Naive B cell (primary cell): ENCODE results near the gene FAM83G. TPM values are rescaled to one million over a fixed set of nuclear protein-coding genes. Genes with fewer than 3 reads are reported as not detected.
A peak's percentile ranks its signal among the peaks of the same experiment; 100 is the strongest.
"Not testable (repeated sequence)": the region's sequence is repeated elsewhere in the genome, so short reads cannot be mapped to it uniquely, and the experiment has no call there.

ENCODE experiments used
- ATAC-seq, 2 donors: fragments of 150-1000 bp; cut with Tn5 transposase; 2 replicates each; pipeline ENCODE4 v1.10.0; 2021; ENCODE audit warnings: low read depth in 2 of 2, mild to moderate bottlenecking in 2 of 2, moderate library complexity in 2 of 2
- DNase-seq: peaks from one replicate; pipeline ENCODE4 v3.0.0; 2022
- H3K27ac Mint-ChIP-seq, 6 donors: one replicate each; pipeline ENCODE4 v1.8.0; 2020 to 2022; ENCODE audit warnings: mild to moderate bottlenecking in 6 of 6, mixed read lengths in 6 of 6, moderate library complexity in 5 of 6, inconsistent platforms in 2 of 6
- H3K27me3 Mint-ChIP-seq, 3 donors: one replicate each; pipeline ENCODE4 v1.8.0; 2021 to 2022; ENCODE audit warnings: mixed read lengths in 3 of 3, mild to moderate bottlenecking in 1 of 3
- H3K36me3 Mint-ChIP-seq, 2 donors: one replicate each; pipeline ENCODE4 v1.8.0; 2020 to 2022; ENCODE audit warnings: mixed read lengths in 2 of 2, inconsistent platforms in 1 of 2, mild to moderate bottlenecking in 1 of 2
- H3K4me1 Mint-ChIP-seq, 3 donors: one replicate each; pipeline ENCODE4 v1.8.0; 2020 to 2022; ENCODE audit warnings: mixed read lengths in 3 of 3, inconsistent platforms in 1 of 3, mild to moderate bottlenecking in 1 of 3, moderate library complexity in 1 of 3
- H3K4me3 Mint-ChIP-seq, 8 donors: one replicate each; pipeline ENCODE4 v1.8.0; 2020 to 2022; ENCODE audit warnings: mild to moderate bottlenecking in 8 of 8, mixed read lengths in 8 of 8, moderate library complexity in 8 of 8, inconsistent platforms in 2 of 8
- H3K9me3 Mint-ChIP-seq, 7 donors: one replicate each; pipeline ENCODE4 v1.8.0; 2020 to 2022; ENCODE audit warnings: mixed read lengths in 7 of 7, mild to moderate bottlenecking in 5 of 7, inconsistent platforms in 2 of 7, moderate library complexity in 1 of 7
- polyA plus RNA-seq, 6 donors: library from polyadenylated mRNA; unstranded; fragments of 300-500 nt; fragmentation: Illumina TruSeq; gene quantifications; one replicate each; pipeline ENCODE4 v1.2.3, GENCODE V29; 2021; ENCODE audit warnings: low read depth in 6 of 6

The FAM83G gene
- polyA plus RNA-seq, result 1 to 10 TPM; 2.5 to 4.4 (median 2.9) TPM

- Mint-ChIP-seq H3K36me3 (no peaks in the 10 kb centered on the region), H3K9me3 (no peaks in the 10 kb centered on the region), H3K4me1 (peaks cover 20 to 37% (median 32%) of the 10 kb centered on the region in 3 donors), H3K27ac (peak within 1 kb of the TSS in 5 of 6 donors; percentile 73 to 93 (median 81)), H3K4me3 (peak within 1 kb of the TSS; percentile 77 to 94 (median 90)), H3K27me3 (peaks cover 0 to under 1% (median 0%) of the 10 kb centered on the region in 3 donors)
- ATAC-seq, result peak; percentile 81 to 82
- DNase-seq, result peak; percentile 68
Measured at GRCh38 chr17:19004421-19005136, at the start of gene FAM83G. FAM83G (minus strand) TSS chr17:19004764; CDS start chr17:19004041, 723 bp downstream.

- H3K36me3 Mint-ChIP-seq, H3K4me1 Mint-ChIP-seq, H3K4me3 Mint-ChIP-seq, H3K27ac Mint-ChIP-seq, H3K27me3 Mint-ChIP-seq, DNase-seq, H3K9me3 Mint-ChIP-seq: not testable (repeated sequence)
- peak; percentile 58 to 64 for ATAC-seq
Measured at GRCh38 chr17:19048826-19049225, 44.3 kb upstream of the FAM83G start.

GRCh38 chr17:19047510-19047909, 42.9 kb upstream of the FAM83G start:
- not testable (repeated sequence) for H3K27ac Mint-ChIP-seq, H3K27me3 Mint-ChIP-seq, H3K9me3 Mint-ChIP-seq, H3K36me3 Mint-ChIP-seq, ATAC-seq, DNase-seq, H3K4me1 Mint-ChIP-seq, H3K4me3 Mint-ChIP-seq

- not testable (repeated sequence) for H3K4me1 Mint-ChIP-seq, H3K9me3 Mint-ChIP-seq, DNase-seq, H3K27ac Mint-ChIP-seq, H3K36me3 Mint-ChIP-seq, H3K4me3 Mint-ChIP-seq, H3K27me3 Mint-ChIP-seq
- ATAC-seq, result peak; percentile 56 to 62
Measured at GRCh38 chr17:19046782-19047375, 42.3 kb upstream of the FAM83G start, which contains the start of gene GRAP. GRAP (minus strand) TSS chr17:19046957; CDS start chr17:19046926, 31 bp downstream.

- not testable (repeated sequence) for H3K4me3 Mint-ChIP-seq, H3K9me3 Mint-ChIP-seq, DNase-seq, ATAC-seq, H3K4me1 Mint-ChIP-seq, H3K27me3 Mint-ChIP-seq, H3K36me3 Mint-ChIP-seq, H3K27ac Mint-ChIP-seq
Measured at GRCh38 chr17:19044643-19045042, 40.1 kb upstream of the FAM83G start.

GRCh38 chr17:19043032-19043431, 38.5 kb upstream of the FAM83G start:
- H3K27ac Mint-ChIP-seq, H3K36me3 Mint-ChIP-seq, DNase-seq, H3K4me1 Mint-ChIP-seq, H3K27me3 Mint-ChIP-seq, H3K9me3 Mint-ChIP-seq: not testable (repeated sequence)
- ATAC-seq, result peak; percentile 10 to 15
- H3K4me3 Mint-ChIP-seq, result peak overlapping the region in 1 of 8 donors; percentile 49

GRCh38 chr17:19042369-19042768, 37.8 kb upstream of the FAM83G start:
- not testable (repeated sequence) for H3K27ac Mint-ChIP-seq, H3K27me3 Mint-ChIP-seq, H3K4me3 Mint-ChIP-seq, H3K4me1 Mint-ChIP-seq, H3K9me3 Mint-ChIP-seq, H3K36me3 Mint-ChIP-seq, DNase-seq
- ATAC-seq, result peak; percentile 34 to 42

GRCh38 chr17:19041871-19042270, 37.3 kb upstream of the FAM83G start:
- not testable (repeated sequence) for H3K27ac Mint-ChIP-seq, ATAC-seq, H3K36me3 Mint-ChIP-seq, H3K4me3 Mint-ChIP-seq, DNase-seq, H3K9me3 Mint-ChIP-seq, H3K27me3 Mint-ChIP-seq, H3K4me1 Mint-ChIP-seq

- peak; percentile 20 to 36 for ATAC-seq
- not testable (repeated sequence) for H3K36me3 Mint-ChIP-seq, H3K27ac Mint-ChIP-seq, H3K9me3 Mint-ChIP-seq, H3K4me3 Mint-ChIP-seq, H3K4me1 Mint-ChIP-seq, DNase-seq, H3K27me3 Mint-ChIP-seq
Measured at GRCh38 chr17:19040350-19040749, 35.8 kb upstream of the FAM83G start.

GRCh38 chr17:19038730-19039129, 34.2 kb upstream of the FAM83G start:
- DNase-seq, H3K27ac Mint-ChIP-seq, H3K36me3 Mint-ChIP-seq, H3K4me1 Mint-ChIP-seq, H3K27me3 Mint-ChIP-seq, H3K9me3 Mint-ChIP-seq, H3K4me3 Mint-ChIP-seq: not testable (repeated sequence)
- peak; percentile 63 to 69 for ATAC-seq

GRCh38 chr17:19038007-19038406, 33.4 kb upstream of the FAM83G start:
- not testable (repeated sequence) for H3K9me3 Mint-ChIP-seq, DNase-seq, H3K27me3 Mint-ChIP-seq, H3K27ac Mint-ChIP-seq, H3K36me3 Mint-ChIP-seq, H3K4me1 Mint-ChIP-seq, H3K4me3 Mint-ChIP-seq
- ATAC-seq, result peak; percentile 10 to 12

GRCh38 chr17:19037547-19037946, 33.0 kb upstream of the FAM83G start:
- ATAC-seq, result not testable (repeated sequence)

GRCh38 chr17:19036186-19036585, 31.6 kb upstream of the FAM83G start:
- not testable (repeated sequence) for H3K9me3 Mint-ChIP-seq, H3K27me3 Mint-ChIP-seq, H3K4me1 Mint-ChIP-seq, H3K4me3 Mint-ChIP-seq, DNase-seq, H3K27ac Mint-ChIP-seq, H3K36me3 Mint-ChIP-seq
- peak; percentile 17 to 22 for ATAC-seq

More at GRCh38 chr17:19037547-19037946, 33.0 kb upstream of the FAM83G start:
- H3K27me3 Mint-ChIP-seq, H3K4me3 Mint-ChIP-seq, H3K4me1 Mint-ChIP-seq, H3K9me3 Mint-ChIP-seq, H3K36me3 Mint-ChIP-seq, DNase-seq, H3K27ac Mint-ChIP-seq: not testable (repeated sequence)

GRCh38 chr17:19032377-19032988, 27.9 kb upstream of the FAM83G start:
- H3K4me3 Mint-ChIP-seq, H3K4me1 Mint-ChIP-seq, H3K27ac Mint-ChIP-seq, DNase-seq, H3K36me3 Mint-ChIP-seq, H3K27me3 Mint-ChIP-seq, H3K9me3 Mint-ChIP-seq: not testable (repeated sequence)
- ATAC-seq, result peak; percentile 81 to 87
